Transverse colon (tissue), 4 donors: ENCODE data around the gene RAB4B. TPM values are rescaled to one million over a fixed set of nuclear protein-coding genes. Genes with fewer than 3 reads are reported as not detected.

Experiments
- total RNA-seq, 4 donors: library from RNA; depleted of rRNA; stranded (reverse); fragments of >200 nt; gene quantifications; one replicate each; pipeline ENCODE4 v1.1.0, GENCODE V29; 2016

Gene RAB4B
- total RNA-seq, 4 donors from 2014 or later: 25.9 to 84.2 (median 68.1) TPM

Other genes starting within 250 kb of the RAB4B start
- gene SHKBP1, start 201.4 kb upstream of the RAB4B start, total RNA-seq: 100 to 1,000 TPM in 1 of 4 donors, 10 to 100 TPM in 3; 58.7 to 111 (median 60.9) TPM
- 100 to 1,000 TPM; 122 to 477 (median 253) TPM for gene LTBP4, start 176.9 kb upstream of the RAB4B start, total RNA-seq
- gene NUMBL, start 87.6 kb upstream of the RAB4B start, total RNA-seq: 10 to 100 TPM in 3 of 4 donors, 1 to 10 TPM in 1; 9.0 to 44.9 (median 20.4) TPM
- 10 to 100 TPM; 15.3 to 41.2 (median 36.5) TPM for gene COQ8B, start 61.4 kb upstream of the RAB4B start, total RNA-seq
- gene ITPKC, start 61.1 kb upstream of the RAB4B start, total RNA-seq: 10 to 100 TPM; 14.7 to 56.1 (median 33.8) TPM
- gene ACTMAP, start 27.8 kb upstream of the RAB4B start, total RNA-seq: 10 to 100 TPM in 2 of 4 donors, 1 to 10 TPM in 2; 8.3 to 29.1 (median 12.1) TPM
- 10 to 100 TPM; 45.1 to 85.3 (median 65.6) TPM for gene SNRPA, start 27.0 kb upstream of the RAB4B start, total RNA-seq
- 10 to 100 TPM in 1 of 4 donors, 1 to 10 TPM in 1, not detected in 2; 5.7 to 23.3 TPM for gene MIA, start 2.7 kb upstream of the RAB4B start, total RNA-seq
- gene EGLN2, start 20.9 kb downstream of the RAB4B start, total RNA-seq: 100 to 1,000 TPM; 102 to 123 (median 115) TPM
- not detected for gene CYP2A6, start 72.2 kb downstream of the RAB4B start, total RNA-seq
- gene CYP2A7, start 104.0 kb downstream of the RAB4B start, total RNA-seq: not detected
- 1 to 10 TPM; 1.4 to 9.7 (median 5.5) TPM for gene CYP2B6, start 213.0 kb downstream of the RAB4B start, total RNA-seq